Activated CD8-positive, alpha-beta T cell treated with anti-CD3 and anti-CD28 coated beads, Interleukin-2, amount 10 ng/mL, durations not matched to agents 7 days and 5 days (primary cell): Measurements from ENCODE around the gene MUC20. TPM values are rescaled to one million over a fixed set of nuclear protein-coding genes. Genes with fewer than 3 reads are reported as not detected.
A peak's percentile ranks its signal among the peaks of the same experiment; 100 is the strongest.
"Not testable (repeated sequence)": the region's sequence is repeated elsewhere in the genome, so short reads cannot be mapped to it uniquely, and the experiment has no call there.

Experiments used
- ATAC-seq: fragments of 150-1000 bp; cut with Tn5 transposase; one replicate; pipeline ENCODE4 v1.10.0; 2021; ENCODE audit warnings: moderate library complexity
- CTCF ChIA-PET: fragments of 350-600 bp; sonication (Branson Sonifier 250); formaldehyde crosslinking; loops from one replicate; lab custom pipeline; 2021; ENCODE audit warnings: antibody characterized with exemption; lab: Charles Lee
- POLR2A ChIA-PET: fragments of 350-600 bp; sonication (Branson Sonifier 250); formaldehyde crosslinking; loops from one replicate; lab custom pipeline; 2021; ENCODE audit warnings: antibody characterized with exemption; lab: Charles Lee
- DNase-seq: peaks from one replicate; pipeline ENCODE4 v3.0.0-alpha.2; 2020
- H3K27ac Mint-ChIP-seq: one replicate; pipeline ENCODE4 v1.8.0; 2021; ENCODE audit warnings: mild to moderate bottlenecking, mixed read lengths
- H3K27me3 Mint-ChIP-seq: one replicate; pipeline ENCODE4 v1.8.0; 2021; ENCODE audit warnings: low read depth, mixed read lengths
- H3K36me3 Mint-ChIP-seq: one replicate; pipeline ENCODE4 v1.8.0; 2021; ENCODE audit warnings: low read depth, mixed read lengths
- H3K4me1 Mint-ChIP-seq: one replicate; pipeline ENCODE4 v1.8.0; 2021; ENCODE audit warnings: low read depth, mixed read lengths
- H3K4me3 Mint-ChIP-seq: one replicate; pipeline ENCODE4 v1.8.0; 2021; ENCODE audit warnings: mild to moderate bottlenecking, mixed read lengths
- H3K9me3 Mint-ChIP-seq: one replicate; pipeline ENCODE4 v1.8.0; 2022; ENCODE audit warnings: mixed read lengths; ENCODE audit not compliant: insufficient read depth
- total RNA-seq, 2 experiments: library from RNA; stranded (reverse); gene quantifications; one replicate each; pipeline ENCODE4 v1.2.3, GENCODE V29; 2021

Gene MUC20
- total RNA-seq, 2 experiments from 2014 or later, result 0.53 to 1.7 TPM

- H3K4me1 Mint-ChIP-seq, result no peaks in the 10 kb centered on the region
- POLR2A ChIA-PET, result no interaction called here
- no peak overlapping the region for H3K27ac Mint-ChIP-seq
- DNase-seq (no peak), ATAC-seq (no peak)
- no peaks in the 10 kb centered on the region for H3K9me3 Mint-ChIP-seq
- CTCF ChIA-PET, result interaction anchor here (0.5 to 0.9 kb wide), 2 partner anchors 23 to 155 kb away, joined by 3 read pairs; no protein-coding TSS in a partner anchor
- H3K4me3 Mint-ChIP-seq, result no peak overlapping the region
- H3K36me3 Mint-ChIP-seq, result no peaks in the 10 kb centered on the region
- no peaks in the 10 kb centered on the region for H3K27me3 Mint-ChIP-seq
Observed at GRCh38 chr3:195704433-195704999, 16.3 kb upstream of the MUC20 start.

GRCh38 chr3:195705081-195705991, 15.4 kb upstream of the MUC20 start:
- Mint-ChIP-seq H3K27ac (no peak overlapping the region), H3K27me3 (no peaks in the 10 kb centered on the region), H3K4me3 (no peak overlapping the region), H3K4me1 (no peaks in the 10 kb centered on the region), H3K36me3 (no peaks in the 10 kb centered on the region), H3K9me3 (no peaks in the 10 kb centered on the region)
- no peak for DNase-seq
- peak; percentile 14 for ATAC-seq
- CTCF ChIA-PET, result interaction anchor here (0.9 kb wide), 1 partner anchor 154 kb away, joined by 3 read pairs; no protein-coding TSS in a partner anchor
- POLR2A ChIA-PET, result no interaction called here

- ChIA-PET POLR2A (no interaction called here), CTCF (interaction anchor here (1.2 to 1.8 kb wide), 3 partner anchors 10 to 142 kb away, joined by 3 to 6 read pairs (median 5); no protein-coding TSS in a partner anchor)
- DNase-seq (no peak), ATAC-seq (no peak)
- H3K9me3 Mint-ChIP-seq, result no peaks in the 10 kb centered on the region
- no peaks in the 10 kb centered on the region for H3K36me3 Mint-ChIP-seq
- H3K4me1 Mint-ChIP-seq, result no peaks in the 10 kb centered on the region
- H3K4me3 Mint-ChIP-seq, result no peak overlapping the region
- no peaks in the 10 kb centered on the region for H3K27me3 Mint-ChIP-seq
- no peak overlapping the region for H3K27ac Mint-ChIP-seq
Observed at GRCh38 chr3:195708061-195708460, 12.7 kb upstream of the MUC20 start.

- DNase-seq (no peak), ATAC-seq (no peak)
- ChIA-PET CTCF (interaction anchor here (1.2 to 1.8 kb wide), 3 partner anchors 9 to 142 kb away, joined by 3 to 6 read pairs (median 5); no protein-coding TSS in a partner anchor), POLR2A (no interaction called here)
- Mint-ChIP-seq H3K4me1 (no peaks in the 10 kb centered on the region), H3K36me3 (no peaks in the 10 kb centered on the region), H3K9me3 (no peaks in the 10 kb centered on the region), H3K4me3 (no peak overlapping the region), H3K27ac (no peak overlapping the region), H3K27me3 (no peaks in the 10 kb centered on the region)
Observed at GRCh38 chr3:195708626-195709481, 11.9 kb upstream of the MUC20 start.

GRCh38 chr3:195709676-195710085, 11.1 kb upstream of the MUC20 start:
- Mint-ChIP-seq H3K9me3 (no peaks in the 10 kb centered on the region), H3K4me3 (no peak overlapping the region), H3K4me1 (no peaks in the 10 kb centered on the region), H3K27ac (no peak overlapping the region), H3K36me3 (peaks cover 4% of the 10 kb centered on the region), H3K27me3 (no peaks in the 10 kb centered on the region)
- ChIA-PET CTCF (interaction anchor here (1.5 to 1.8 kb wide), 2 partner anchors 8 to 141 kb away, joined by 5 to 6 read pairs; no protein-coding TSS in a partner anchor), POLR2A (no interaction called here)
- no peak for ATAC-seq
- DNase-seq, result no peak

- H3K36me3 Mint-ChIP-seq, H3K4me3 Mint-ChIP-seq, DNase-seq, H3K4me1 Mint-ChIP-seq, ATAC-seq, H3K27me3 Mint-ChIP-seq, H3K27ac Mint-ChIP-seq, CTCF ChIA-PET, POLR2A ChIA-PET, H3K9me3 Mint-ChIP-seq: not testable (repeated sequence)
Observed at GRCh38 chr3:195710126-195710905, 10.5 kb upstream of the MUC20 start.

GRCh38 chr3:195711091-195711812, 9.5 kb upstream of the MUC20 start:
- H3K4me1 Mint-ChIP-seq, POLR2A ChIA-PET, H3K27ac Mint-ChIP-seq, H3K36me3 Mint-ChIP-seq, H3K27me3 Mint-ChIP-seq, H3K4me3 Mint-ChIP-seq, DNase-seq, H3K9me3 Mint-ChIP-seq: not testable (repeated sequence)
- CTCF ChIA-PET, result interaction anchor here (1.0 to 1.6 kb wide), 2 partner anchors 10 to 140 kb away, joined by 3 to 8 read pairs; no protein-coding TSS in a partner anchor
- ATAC-seq, result peak; percentile 14

- ATAC-seq (peak; percentile 60), DNase-seq (no peak)
- Mint-ChIP-seq H3K4me1 (peaks cover 4% of the 10 kb centered on the region), H3K36me3 (peaks cover 9% of the 10 kb centered on the region), H3K27ac (no peak overlapping the region), H3K9me3 (no peaks in the 10 kb centered on the region), H3K4me3 (no peak overlapping the region), H3K27me3 (no peaks in the 10 kb centered on the region)
- ChIA-PET POLR2A (no interaction called here), CTCF (interaction anchor here (1.0 to 1.6 kb wide), 3 partner anchors 11 to 203 kb away, joined by 3 to 8 read pairs (median 3); no protein-coding TSS in a partner anchor)
Observed at GRCh38 chr3:195711813-195712534, 8.8 kb upstream of the MUC20 start.

GRCh38 chr3:195712535-195712910, 8.3 kb upstream of the MUC20 start:
- POLR2A ChIA-PET, H3K9me3 Mint-ChIP-seq, DNase-seq, H3K36me3 Mint-ChIP-seq, H3K4me1 Mint-ChIP-seq, H3K4me3 Mint-ChIP-seq, H3K27me3 Mint-ChIP-seq, H3K27ac Mint-ChIP-seq: not testable (repeated sequence)
- CTCF ChIA-PET, result interaction anchor here (1.1 to 1.6 kb wide), 2 partner anchors 138 to 203 kb away, joined by 3 to 8 read pairs; no protein-coding TSS in a partner anchor
- ATAC-seq, result peak; percentile 32

- CTCF ChIA-PET, H3K36me3 Mint-ChIP-seq, H3K27ac Mint-ChIP-seq, POLR2A ChIA-PET, H3K4me3 Mint-ChIP-seq, H3K4me1 Mint-ChIP-seq, H3K9me3 Mint-ChIP-seq, DNase-seq, ATAC-seq, H3K27me3 Mint-ChIP-seq: not testable (repeated sequence)
Observed at GRCh38 chr3:195713150-195713549, 7.6 kb upstream of the MUC20 start.
